Activated CD4-positive, alpha-beta T cell treated with anti-CD3 and anti-CD28 coated beads for 24 hours (primary cell): ENCODE data around the gene KLHDC9.
"Not testable (repeated sequence)": the region's sequence is repeated elsewhere in the genome, so short reads cannot be mapped to it uniquely, and the experiment has no call there.

Experiments used
- DNase-seq, 2 donors: peaks; one replicate each; pipeline ENCODE4 v3.0.0-alpha.2; 2020; ENCODE audit warnings: low read depth in 2 of 2

Gene KLHDC9

GRCh38 chr1:161098210-161099068 is at the start of gene KLHDC9:
KLHDC9 (plus strand) TSS chr1:161098361; CDS start chr1:161098536, 175 bp downstream.
- DNase-seq = peak; percentile 36 to 52

GRCh38 chr1:161048949-161049722 is 49.0 kb upstream of the KLHDC9 start:
- no peak for DNase-seq

- no peak for DNase-seq
Measured at GRCh38 chr1:161051219-161051618, 46.9 kb upstream of the KLHDC9 start.

GRCh38 chr1:161052899-161053298 is 45.3 kb upstream of the KLHDC9 start:
- no peak for DNase-seq

- no peak for DNase-seq
Measured at GRCh38 chr1:161054232-161054631, 43.9 kb upstream of the KLHDC9 start.

GRCh38 chr1:161054805-161055204 is 43.4 kb upstream of the KLHDC9 start:
- no peak for DNase-seq

GRCh38 chr1:161059293-161059692 is 38.9 kb upstream of the KLHDC9 start:
- no peak for DNase-seq

- DNase-seq = no peak
Measured at GRCh38 chr1:161061419-161061818, 36.7 kb upstream of the KLHDC9 start.

GRCh38 chr1:161063936-161064335 is 34.2 kb upstream of the KLHDC9 start:
- DNase-seq = not testable (repeated sequence)

GRCh38 chr1:161065681-161066080 is 32.5 kb upstream of the KLHDC9 start:
- DNase-seq = not testable (repeated sequence)

GRCh38 chr1:161066694-161067093 is 31.5 kb upstream of the KLHDC9 start:
- DNase-seq = no peak

GRCh38 chr1:161068306-161069234 is 29.6 kb upstream of the KLHDC9 start:
- DNase-seq = peak; percentile 64 to 67

- no peak for DNase-seq
Measured at GRCh38 chr1:161069241-161069640, 28.9 kb upstream of the KLHDC9 start.

GRCh38 chr1:161069731-161070270 is 28.4 kb upstream of the KLHDC9 start, which contains the start of gene ARHGAP30:
ARHGAP30 (minus strand) TSS chr1:161069891; CDS start chr1:161069624, 267 bp downstream.
- peak; percentile 61 to 69 for DNase-seq

GRCh38 chr1:161070761-161071160 is 27.4 kb upstream of the KLHDC9 start:
- no peak for DNase-seq

GRCh38 chr1:161071886-161072371 is 26.2 kb upstream of the KLHDC9 start:
- DNase-seq = no peak

- DNase-seq = no peak
Measured at GRCh38 chr1:161072751-161073449, 25.3 kb upstream of the KLHDC9 start.

- DNase-seq = no peak
Measured at GRCh38 chr1:161073474-161074121, 24.6 kb upstream of the KLHDC9 start.

- DNase-seq = no peak
Measured at GRCh38 chr1:161074676-161075368, 23.3 kb upstream of the KLHDC9 start.
